Thymus (tissue), 11 donors: ENCODE measurements around the gene ANKRD36B. TPM values are rescaled to one million over a fixed set of nuclear protein-coding genes. Genes with fewer than 3 reads are reported as not detected.
"Not testable (repeated sequence)": the region's sequence is repeated elsewhere in the genome, so short reads cannot be mapped to it uniquely, and the experiment has no call there.

Source experiments
- DNase-seq, 9 donors: peaks; one replicate each; pipeline ENCODE4 v3.0.0-alpha.2; 2013; ENCODE audit warnings: low spot score in 9 of 9, low read depth in 6 of 9, missing footprints in 1 of 9
- H3K27ac ChIP-seq, 2 donors: one replicate each; pipeline ENCODE4 v1.5.1; 2013; ENCODE audit warnings: control low read depth in 1 of 2, low read depth in 1 of 2, low read length in 1 of 2, mild to moderate bottlenecking in 1 of 2, moderate library complexity in 1 of 2
- H3K27me3 ChIP-seq, 2 donors: one replicate each; pipeline ENCODE4 v1.5.1; 2013; ENCODE audit warnings: low read length in 1 of 2; ENCODE audit not compliant: control insufficient read depth in 2 of 2, insufficient read depth in 1 of 2
- H3K36me3 ChIP-seq, 2 donors: one replicate each; pipeline ENCODE4 v1.5.1; 2013; ENCODE audit warnings: low read length in 1 of 2, mild to moderate bottlenecking in 1 of 2, moderate library complexity in 1 of 2; ENCODE audit not compliant: control insufficient read depth in 2 of 2, insufficient read depth in 2 of 2
- H3K4me1 ChIP-seq, 2 donors: one replicate each; pipeline ENCODE4 v1.5.1; 2013; ENCODE audit warnings: low read length in 2 of 2; ENCODE audit not compliant: control insufficient read depth in 2 of 2, insufficient read depth in 2 of 2
- H3K4me3 ChIP-seq, 2 donors: one replicate each; pipeline ENCODE4 v1.5.1; 2013; ENCODE audit warnings: low read length in 2 of 2, control low read depth in 1 of 2, mild to moderate bottlenecking in 1 of 2
- H3K9me3 ChIP-seq, 2 donors: one replicate each; pipeline ENCODE4 v1.5.1; 2013; ENCODE audit warnings: low read length in 1 of 2, mild to moderate bottlenecking in 1 of 2; ENCODE audit not compliant: control insufficient read depth in 2 of 2, insufficient read depth in 1 of 2
- WGBS: extraction: QIAGEN DNeasy Blood & Tissue Kit; methylation state at CpG from one replicate; pipeline ENCODE4 v1.1.7; 2013; 5-methylcytosine and 5-hydroxymethylcytosine counted together
- polyA plus RNA-seq: library from polyadenylated mRNA; stranded (reverse); fragments of 200-250 nt; gene quantifications from one replicate; pipeline ENCODE4 v1.2.3, GENCODE V29; 2013
- total RNA-seq: library from RNA; stranded (reverse); fragments of 120-200 nt; gene quantifications from one replicate; pipeline ENCODE4 v1.2.4, GENCODE V29; 2013
- donor health status: healthy.

Gene ANKRD36B
- total and polyA plus RNA-seq, 2 donors, result 31.9 to 47.6 TPM

GRCh38 chr2:97565674-97566073, 24.0 kb downstream of the ANKRD36B start:
- H3K4me3 ChIP-seq, H3K36me3 ChIP-seq, H3K9me3 ChIP-seq, DNase-seq, H3K27ac ChIP-seq, H3K4me1 ChIP-seq, H3K27me3 ChIP-seq: not testable (repeated sequence)
- 63% methylated on average over 3 of the region's 3 CpGs for WGBS

GRCh38 chr2:97552406-97552805, 37.3 kb downstream of the ANKRD36B start:
- not testable (repeated sequence) for H3K27me3 ChIP-seq, H3K4me1 ChIP-seq, H3K4me3 ChIP-seq, H3K9me3 ChIP-seq, DNase-seq, H3K27ac ChIP-seq
- WGBS, result 97% methylated on average over 3 of the region's 3 CpGs
- H3K36me3 ChIP-seq, result peaks cover 10 to 34% of the 10 kb centered on the region in 2 donors

GRCh38 chr2:97550498-97550897, 39.2 kb downstream of the ANKRD36B start:
- not testable (repeated sequence) for H3K4me1 ChIP-seq, DNase-seq, H3K27me3 ChIP-seq, H3K9me3 ChIP-seq, H3K4me3 ChIP-seq, H3K27ac ChIP-seq
- no CpG with 5 or more reads among the region's 1 CpG for WGBS
- H3K36me3 ChIP-seq, result peaks cover 10 to 39% of the 10 kb centered on the region in 2 donors

GRCh38 chr2:97549058-97549457, 40.6 kb downstream of the ANKRD36B start:
- H3K9me3 ChIP-seq, DNase-seq, H3K4me3 ChIP-seq, H3K27ac ChIP-seq, H3K27me3 ChIP-seq, H3K4me1 ChIP-seq: not testable (repeated sequence)
- 89% methylated on average over 5 of the region's 5 CpGs for WGBS
- peaks cover 5 to 31% of the 10 kb centered on the region in 2 donors for H3K36me3 ChIP-seq

- H3K9me3 ChIP-seq, H3K27me3 ChIP-seq, DNase-seq, H3K27ac ChIP-seq, H3K4me1 ChIP-seq, H3K4me3 ChIP-seq: not testable (repeated sequence)
- peaks cover 5 to 31% of the 10 kb centered on the region in 2 donors for H3K36me3 ChIP-seq
Observed at GRCh38 chr2:97548536-97548935, 41.1 kb downstream of the ANKRD36B start.

- Histone ChIP-seq H3K27me3 (no peaks in the 10 kb centered on the region), H3K36me3 (peaks cover 5 to 25% of the 10 kb centered on the region in 2 donors), H3K4me1 (no peaks in the 10 kb centered on the region), H3K4me3 (no peak overlapping the region), H3K9me3 (no peaks in the 10 kb centered on the region), H3K27ac (no peak overlapping the region)
- 95% methylated on average over 2 of the region's 2 CpGs for WGBS
- DNase-seq, result no peak
Observed at GRCh38 chr2:97546711-97547110, 43.0 kb downstream of the ANKRD36B start.

GRCh38 chr2:97544911-97545310, 44.8 kb downstream of the ANKRD36B start:
- not testable (repeated sequence) for H3K9me3 ChIP-seq, H3K4me1 ChIP-seq, DNase-seq, H3K27ac ChIP-seq, H3K4me3 ChIP-seq, H3K27me3 ChIP-seq
- H3K36me3 ChIP-seq, result peaks cover 5 to 23% of the 10 kb centered on the region in 2 donors

GRCh38 chr2:97525904-97526303, 63.8 kb downstream of the ANKRD36B start:
- 100% methylated on average over 2 of the region's 2 CpGs for WGBS
- DNase-seq, H3K27me3 ChIP-seq, H3K36me3 ChIP-seq, H3K4me3 ChIP-seq, H3K27ac ChIP-seq, H3K4me1 ChIP-seq, H3K9me3 ChIP-seq: not testable (repeated sequence)

- not testable (repeated sequence) for H3K27ac ChIP-seq
- 100% methylated on average over 1 of the region's 1 CpG for WGBS
Observed at GRCh38 chr2:97523816-97524215, 65.9 kb downstream of the ANKRD36B start.

GRCh38 chr2:97522916-97523555, 66.6 kb downstream of the ANKRD36B start:
- DNase-seq, H3K27ac ChIP-seq, H3K9me3 ChIP-seq, H3K4me3 ChIP-seq, H3K4me1 ChIP-seq, H3K27me3 ChIP-seq, H3K36me3 ChIP-seq: not testable (repeated sequence)
- WGBS, result no CpG with 5 or more reads among the region's 2 CpGs

More at GRCh38 chr2:97523816-97524215, 65.9 kb downstream of the ANKRD36B start:
- H3K4me3 ChIP-seq, H3K36me3 ChIP-seq, DNase-seq, H3K9me3 ChIP-seq, H3K27me3 ChIP-seq, H3K4me1 ChIP-seq: not testable (repeated sequence)
